Anterior cingulate cortex (tissue), 58 donors: ENCODE data around the gene AVPI1.
A peak's percentile ranks its signal among the peaks of the same experiment; 100 is the strongest.
"Not testable (repeated sequence)": the region's sequence is repeated elsewhere in the genome, so short reads cannot be mapped to it uniquely, and the experiment has no call there.

ENCODE experiments used
- DNase-seq, 58 donors: peaks; one replicate each; lab custom pipeline; 2025; lab: John Stamatoyannopoulos, UW

AVPI1 gene

DNA sequence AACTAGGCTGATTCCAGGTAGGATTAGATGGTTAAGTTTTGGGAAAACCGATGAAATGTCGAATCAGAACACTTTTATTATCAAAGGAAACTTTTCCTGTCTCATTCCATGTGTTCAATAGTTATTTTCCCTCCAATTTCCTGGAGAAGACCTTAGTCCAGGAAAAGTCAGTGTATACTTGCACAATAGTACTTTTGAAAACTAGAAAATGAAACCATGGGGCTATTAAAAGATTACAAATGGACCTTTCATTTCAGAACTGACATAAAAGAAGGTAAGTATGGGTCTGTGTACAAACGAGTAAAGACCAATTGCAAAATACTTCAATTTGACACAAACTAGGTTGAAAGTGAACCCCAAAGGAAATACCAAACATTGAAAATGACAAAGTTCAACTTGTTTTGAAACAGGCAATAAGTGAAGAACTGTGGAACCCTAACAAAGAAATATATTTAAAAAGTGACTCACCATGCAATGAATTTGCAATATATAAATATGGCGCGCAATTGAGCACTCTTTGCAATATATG lies 2.1 kb downstream of the AVPI1 start:
- no peak for DNase-seq

DNA sequence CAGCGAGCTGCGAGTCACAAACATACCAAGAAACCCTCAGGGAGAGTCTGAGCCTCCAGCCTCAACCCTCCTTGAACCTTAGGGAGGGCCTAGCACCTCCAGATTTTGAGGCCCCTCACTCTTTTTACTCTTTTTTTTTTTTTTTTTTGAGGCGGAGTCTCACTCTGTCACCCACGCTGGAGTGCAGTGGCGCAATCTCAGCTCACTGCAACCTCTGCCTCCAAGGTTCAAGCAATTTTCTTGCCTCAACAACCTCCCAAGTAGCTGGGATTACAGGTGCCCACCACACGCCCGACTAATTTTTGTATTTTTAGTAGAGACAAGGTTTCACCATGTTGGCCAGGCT lies 2.7 kb downstream of the AVPI1 start:
- not testable (repeated sequence) for DNase-seq

DNA sequence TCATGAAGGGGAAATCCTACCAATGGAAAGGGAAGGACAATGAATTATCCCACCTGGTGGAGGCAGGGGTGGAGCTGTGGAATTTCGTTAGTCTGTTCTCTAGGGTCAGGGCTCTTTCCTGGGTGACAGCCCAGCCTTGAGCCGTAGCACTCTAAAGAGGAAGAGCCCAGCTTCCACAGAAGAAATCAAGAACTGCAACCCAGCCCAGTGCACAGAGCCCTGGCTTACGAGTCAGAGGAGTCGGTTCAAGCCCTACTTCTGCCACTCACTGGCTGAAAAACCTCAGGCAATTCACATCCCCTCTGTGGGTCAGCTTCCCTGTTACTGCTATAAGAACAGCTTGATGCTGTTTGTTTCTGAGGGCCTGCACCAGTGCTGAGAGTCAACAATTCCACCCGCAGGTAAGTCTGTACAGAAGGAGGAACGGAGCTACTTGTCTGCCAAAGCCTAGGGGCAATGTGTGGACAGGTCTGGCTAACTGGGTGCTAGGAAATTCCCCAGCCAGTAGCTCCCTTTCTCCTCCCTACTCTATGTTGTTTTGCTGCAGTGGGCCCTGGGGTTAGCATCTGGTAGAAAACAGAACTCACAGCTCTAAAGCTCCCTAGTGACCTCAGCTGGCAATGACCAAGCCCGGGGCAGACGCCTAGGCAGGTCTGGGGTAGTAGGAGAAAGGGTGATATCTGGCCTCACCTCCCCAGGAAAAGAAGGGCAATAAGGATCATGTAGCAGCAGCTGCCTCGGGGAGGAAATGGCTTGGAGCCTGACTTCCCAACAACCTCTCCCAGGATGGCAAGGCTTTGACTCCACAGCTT lies 3.3 kb downstream of the AVPI1 start:
- peak in 3 of 58 donors; percentile 16 to 20 (median 17) for DNase-seq

DNA sequence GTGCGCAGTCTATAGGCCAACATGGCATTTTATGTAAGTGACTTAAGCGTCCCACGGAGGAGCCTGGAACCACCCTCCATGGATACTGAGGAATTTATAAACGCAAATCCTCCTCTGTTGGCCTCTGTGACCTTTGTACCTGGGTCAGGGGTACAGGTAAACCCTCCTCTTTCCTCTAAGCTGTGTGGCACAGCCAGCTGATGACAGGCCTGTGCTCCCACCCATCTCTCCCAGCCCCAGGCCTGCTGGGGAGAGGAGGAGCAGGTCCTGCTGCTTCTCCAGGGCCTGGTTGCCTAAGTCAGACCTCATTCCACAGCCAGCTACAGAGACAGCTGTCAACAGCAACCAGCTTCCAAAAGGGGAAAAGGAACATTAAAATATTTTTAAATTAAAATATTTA lies 5.0 kb downstream of the AVPI1 start:
- no peak for DNase-seq

DNA sequence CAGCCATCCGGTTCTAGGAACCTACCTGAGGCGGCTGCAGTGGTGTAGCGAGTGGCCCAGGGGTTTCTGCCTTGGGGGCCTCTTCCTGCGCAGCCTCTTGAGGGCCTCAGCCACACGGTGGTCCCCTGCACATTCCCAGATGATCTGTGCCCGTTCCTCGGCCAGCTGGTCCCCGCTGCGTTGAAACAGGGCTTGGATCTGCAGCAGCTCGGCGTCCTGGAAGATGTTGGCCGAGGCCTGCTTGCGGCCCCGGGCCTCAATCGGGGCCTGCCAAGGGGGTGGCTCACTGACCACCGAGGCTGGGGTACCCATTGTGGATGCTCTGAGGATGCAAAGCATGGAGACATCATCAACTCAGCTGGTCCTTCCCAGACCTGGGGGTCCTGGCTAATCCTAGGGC lies 7.4 kb downstream of the AVPI1 start:
- DNase-seq: no peak

DNA sequence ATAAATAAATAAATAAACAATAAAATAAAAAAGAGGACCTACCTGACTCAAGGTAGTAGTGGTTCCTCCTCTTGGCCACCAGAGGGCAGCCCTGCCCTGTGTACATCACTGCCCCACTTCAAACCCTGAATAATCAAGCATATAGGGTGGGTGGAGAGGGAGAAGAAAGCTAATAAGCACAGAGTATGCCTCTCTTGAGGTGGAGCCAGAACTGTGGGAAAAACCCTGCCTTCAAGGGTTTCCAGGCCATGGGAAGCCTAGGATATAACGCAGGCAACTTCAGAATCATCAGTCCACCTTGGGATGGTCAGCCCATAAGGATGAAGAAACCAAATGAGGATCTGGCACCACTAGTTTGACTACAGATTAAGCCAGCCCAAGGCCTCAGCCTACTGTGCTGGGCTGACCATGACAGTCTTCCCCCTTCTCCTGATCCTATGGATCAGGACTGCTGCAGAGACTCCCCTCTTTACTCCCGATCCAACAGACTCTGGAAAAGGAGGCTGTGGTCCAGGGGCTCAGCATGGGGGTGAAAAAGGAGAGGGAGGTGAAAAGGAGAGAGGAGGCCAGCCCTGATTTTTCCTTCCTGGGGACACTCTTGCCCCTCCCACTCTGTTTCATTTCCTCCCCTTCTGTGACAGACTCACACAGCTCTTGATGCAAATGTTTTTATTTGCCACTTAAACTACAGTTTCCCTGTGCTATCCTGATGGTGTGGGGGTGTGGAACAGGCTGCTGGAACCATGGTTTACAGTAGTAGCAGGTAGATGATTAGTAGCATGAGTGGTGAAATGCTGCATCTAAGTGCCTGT lies 10.1 kb downstream of the AVPI1 start:
- peak in 4 of 58 donors; percentile 9 to 30 (median 16) for DNase-seq

DNA sequence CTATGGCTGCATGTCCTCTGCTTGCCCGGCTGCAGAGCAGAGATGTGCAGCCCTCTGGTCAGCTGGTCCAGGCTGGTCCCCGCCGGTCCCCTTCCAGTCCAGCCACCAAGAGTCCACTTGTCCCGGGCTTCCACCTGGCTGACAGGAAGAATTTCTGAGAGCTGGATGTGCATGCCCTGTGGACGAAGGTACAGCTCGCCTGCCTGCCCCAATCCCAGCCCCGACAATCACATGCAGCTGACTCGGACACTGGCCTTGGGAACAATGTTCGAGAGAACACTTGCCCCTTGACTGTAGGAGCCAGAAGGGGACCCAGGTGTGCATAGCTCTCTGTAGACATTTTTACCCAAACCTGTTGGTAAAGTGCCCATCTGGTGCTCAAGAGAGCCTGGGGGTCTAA lies 11.8 kb downstream of the AVPI1 start:
- no peak for DNase-seq

DNA sequence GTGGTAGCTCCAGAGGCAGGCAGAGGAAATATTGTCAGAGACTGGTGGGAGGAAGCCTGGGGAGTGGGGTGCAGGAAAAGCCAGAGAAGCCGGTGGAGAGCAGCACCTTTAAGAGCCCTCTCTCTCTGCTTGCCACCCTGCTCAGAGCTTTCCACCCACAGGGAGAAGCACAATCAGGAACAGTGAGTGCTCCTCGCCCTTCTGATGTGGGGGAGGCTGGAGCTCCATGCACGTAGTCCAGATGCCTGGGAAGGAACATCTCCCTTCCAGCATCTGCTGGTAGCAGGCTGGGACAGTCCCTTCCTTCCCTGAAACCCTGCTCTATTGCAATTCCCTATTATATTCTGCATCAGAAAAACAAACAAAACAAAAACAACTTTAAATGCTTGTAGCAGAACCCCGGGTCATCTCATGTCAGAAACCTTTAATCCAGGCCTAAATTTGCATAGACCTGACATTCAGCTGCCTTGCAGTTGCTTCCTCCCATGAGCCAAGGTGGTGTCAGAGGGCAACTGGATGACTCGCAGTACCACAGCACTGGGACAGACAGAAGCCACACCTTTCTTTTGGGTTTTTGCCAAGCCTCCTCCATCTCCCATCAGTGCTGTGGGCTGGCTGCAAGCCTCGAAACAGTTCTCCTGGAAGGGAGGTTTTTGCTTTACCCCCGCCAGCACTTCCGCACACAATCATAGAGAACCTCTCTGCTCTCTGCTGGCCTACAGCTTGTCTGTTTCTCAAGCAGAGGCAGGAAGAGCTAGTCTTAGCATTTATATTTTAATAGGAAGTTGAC lies 13.1 kb downstream of the AVPI1 start:
- DNase-seq: peak in 21 of 58 donors; percentile 18 to 82 (median 43)

DNA sequence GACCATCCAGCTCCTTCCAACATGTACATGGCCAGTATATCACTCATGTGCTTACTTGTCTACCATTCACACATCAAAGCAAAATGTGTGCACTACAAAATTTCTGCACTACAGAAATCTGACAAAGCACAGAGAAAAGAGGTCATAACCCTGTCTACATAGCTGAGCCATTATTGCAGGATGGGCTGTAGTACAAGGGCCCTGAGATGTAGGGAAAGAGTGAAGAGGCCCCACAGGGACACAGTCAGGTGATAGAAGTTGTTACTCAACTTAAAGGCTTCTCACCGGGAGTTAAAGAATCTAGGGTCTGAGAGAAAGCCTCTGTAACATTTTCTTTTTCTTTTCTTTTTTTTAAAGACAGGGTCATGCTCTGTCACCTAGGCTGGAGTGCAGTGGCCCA lies 17.5 kb downstream of the AVPI1 start:
- DNase-seq: no peak

DNA sequence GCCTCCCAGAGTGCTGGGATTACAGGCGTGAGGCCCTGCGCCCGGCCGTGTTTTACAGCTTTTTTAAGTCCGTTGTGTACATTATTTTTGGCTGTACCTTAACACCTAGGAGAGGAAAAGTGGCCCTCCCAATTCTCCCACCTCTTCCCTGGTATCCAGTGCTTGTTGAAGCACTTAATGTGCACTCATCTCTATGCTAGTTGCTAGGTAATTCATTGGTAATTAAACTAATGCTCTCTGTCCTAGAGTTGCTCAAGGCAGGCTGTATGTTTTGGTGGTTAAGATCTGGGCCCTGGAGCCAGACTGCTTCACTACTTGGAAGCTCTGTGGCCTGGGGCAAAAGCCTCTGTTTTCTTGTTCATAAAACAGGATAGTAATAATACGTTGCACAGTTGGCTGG lies 19.6 kb downstream of the AVPI1 start:
- no peak for DNase-seq

DNA sequence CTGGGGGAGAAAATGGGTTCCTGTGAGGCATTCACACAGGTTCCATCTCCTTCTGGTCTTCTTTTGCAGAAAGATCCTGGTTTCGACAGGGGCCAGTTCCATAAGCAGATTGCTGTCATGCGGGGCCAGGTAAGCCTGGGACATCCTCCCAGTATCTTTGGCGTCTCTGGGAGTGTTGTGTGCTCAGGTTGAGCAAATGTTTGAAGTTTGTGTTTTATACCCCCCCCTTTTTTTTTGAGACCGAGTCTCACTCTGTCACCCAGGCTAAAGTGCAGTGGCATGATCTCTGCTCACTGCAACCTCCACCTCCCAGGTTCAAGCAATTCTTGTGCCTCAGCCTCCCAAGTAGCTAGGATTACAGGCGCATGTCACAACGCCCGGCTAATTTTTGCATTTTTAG lies 20.0 kb downstream of the AVPI1 start:
- DNase-seq: no peak

DNA sequence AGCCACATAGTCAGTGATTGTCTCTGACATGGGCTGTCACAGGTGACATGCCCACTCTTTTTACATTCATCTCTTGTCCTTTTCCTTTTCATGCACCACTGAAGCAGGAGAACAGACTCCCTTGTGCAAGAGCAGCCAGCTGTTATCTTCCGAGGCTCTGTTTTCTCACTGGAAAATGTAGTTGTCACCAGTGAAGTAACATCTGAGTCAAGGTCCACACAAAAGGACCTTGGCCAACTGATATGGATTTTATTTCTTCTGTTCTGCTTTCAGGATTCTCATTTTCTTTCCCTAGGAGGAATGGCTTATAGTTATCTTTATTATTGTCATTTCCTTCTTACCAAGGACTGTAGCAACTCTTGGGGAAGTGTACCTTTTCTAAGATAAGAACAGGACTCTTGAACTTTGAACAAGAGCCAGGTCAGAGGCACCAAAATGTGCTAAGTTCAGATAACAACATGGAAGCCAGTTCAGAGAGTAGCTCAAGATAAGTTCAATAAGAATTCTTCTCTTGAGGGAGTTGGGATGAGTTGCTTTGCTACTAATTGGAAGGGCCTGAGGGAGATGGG lies 22.7 kb downstream of the AVPI1 start:
- no peak for DNase-seq

DNA sequence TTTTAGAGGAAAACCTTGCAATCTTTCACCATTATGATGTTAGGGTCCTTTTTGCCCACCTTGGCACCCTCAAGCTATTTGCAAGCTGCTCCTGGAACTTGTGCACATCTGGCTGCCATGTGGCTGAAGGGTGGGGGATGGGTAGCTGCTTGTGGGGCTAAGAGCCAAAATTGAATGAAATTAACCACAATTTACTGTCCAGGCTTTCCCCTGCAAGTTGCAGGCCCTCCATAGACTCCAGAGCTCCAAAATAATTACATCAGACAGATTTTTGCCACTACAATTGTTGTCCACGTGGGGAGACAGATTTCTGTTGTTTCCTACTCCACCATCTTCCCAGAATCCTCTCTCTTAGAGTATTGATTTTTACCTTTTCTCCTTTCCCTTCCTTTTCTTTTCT lies 27.5 kb downstream of the AVPI1 start:
- DNase-seq: no peak

DNA sequence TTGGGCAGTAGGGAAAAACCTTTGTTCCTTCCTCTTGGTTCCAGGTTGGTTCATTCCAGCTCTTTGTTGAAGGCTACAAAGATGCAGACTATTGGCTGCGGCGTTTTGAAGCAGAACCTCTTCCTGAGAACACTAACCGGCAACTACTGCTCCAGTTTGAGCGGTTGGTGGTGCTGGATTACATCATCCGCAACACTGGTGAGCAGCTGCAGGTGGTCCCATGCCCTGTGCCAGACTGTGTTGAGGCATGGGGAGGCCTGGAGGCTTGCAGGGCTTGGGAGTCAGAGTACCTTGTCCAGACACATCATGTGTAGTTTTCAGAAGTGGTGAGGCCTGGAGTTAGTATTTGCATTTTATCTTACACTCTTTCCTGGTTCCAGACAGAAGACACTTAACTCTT lies 30.3 kb downstream of the AVPI1 start:
- DNase-seq: no peak

DNA sequence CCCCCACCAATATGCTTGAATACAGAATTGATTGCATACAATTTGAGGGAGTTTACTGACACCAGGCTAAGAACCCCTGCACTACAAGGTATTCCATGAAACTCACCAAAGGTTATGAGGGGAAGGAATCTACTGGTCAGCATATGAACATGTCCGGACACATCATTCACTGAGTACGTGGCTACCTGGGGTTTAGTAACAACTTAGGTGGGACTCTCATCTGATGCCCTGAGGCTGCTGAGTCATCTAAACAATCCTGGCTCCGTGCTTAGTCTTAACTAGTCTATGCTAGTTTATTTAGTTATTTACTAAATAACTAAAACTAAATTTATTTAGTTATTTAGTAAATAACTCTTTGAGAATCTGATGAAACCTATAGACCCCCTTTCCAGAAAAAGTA lies 35.3 kb downstream of the AVPI1 start:
- no peak for DNase-seq

DNA sequence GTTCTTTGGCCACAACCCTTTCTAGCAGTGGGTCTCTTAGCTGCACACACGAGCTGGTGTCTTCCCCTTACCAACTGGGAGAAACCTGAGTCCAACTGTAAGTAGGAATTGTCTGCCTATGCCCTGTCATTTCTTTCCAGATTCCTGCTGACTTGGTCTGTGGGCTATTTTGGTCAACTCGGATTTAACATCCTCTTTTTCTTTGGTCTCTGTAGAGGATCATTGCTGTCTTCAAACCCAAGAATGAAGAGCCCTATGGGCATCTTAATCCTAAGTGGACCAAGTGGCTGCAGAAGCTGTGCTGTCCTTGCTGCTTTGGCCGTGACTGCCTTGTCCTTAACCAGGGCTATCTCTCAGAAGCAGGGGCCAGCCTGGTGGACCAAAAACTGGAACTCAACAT lies 36.3 kb downstream of the AVPI1 start:
- no peak for DNase-seq

DNA sequence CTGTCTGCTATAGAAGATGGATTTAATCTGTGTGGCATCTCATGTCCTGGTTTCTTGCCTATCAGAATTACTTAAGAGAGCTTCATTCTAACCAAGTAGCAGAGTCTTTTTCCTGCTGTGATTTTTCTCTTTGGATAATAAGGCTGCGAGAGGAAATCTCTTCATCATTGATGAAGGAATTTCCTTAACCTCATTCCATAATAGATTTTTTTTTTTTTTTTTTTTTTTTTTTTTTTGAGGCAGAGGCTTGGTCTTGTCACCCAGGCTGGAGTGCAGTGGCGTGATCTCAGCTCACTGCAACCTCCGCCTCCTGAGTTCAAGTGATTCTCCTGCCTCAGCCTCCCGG lies 37.7 kb downstream of the AVPI1 start:
- not testable (repeated sequence) for DNase-seq

DNA sequence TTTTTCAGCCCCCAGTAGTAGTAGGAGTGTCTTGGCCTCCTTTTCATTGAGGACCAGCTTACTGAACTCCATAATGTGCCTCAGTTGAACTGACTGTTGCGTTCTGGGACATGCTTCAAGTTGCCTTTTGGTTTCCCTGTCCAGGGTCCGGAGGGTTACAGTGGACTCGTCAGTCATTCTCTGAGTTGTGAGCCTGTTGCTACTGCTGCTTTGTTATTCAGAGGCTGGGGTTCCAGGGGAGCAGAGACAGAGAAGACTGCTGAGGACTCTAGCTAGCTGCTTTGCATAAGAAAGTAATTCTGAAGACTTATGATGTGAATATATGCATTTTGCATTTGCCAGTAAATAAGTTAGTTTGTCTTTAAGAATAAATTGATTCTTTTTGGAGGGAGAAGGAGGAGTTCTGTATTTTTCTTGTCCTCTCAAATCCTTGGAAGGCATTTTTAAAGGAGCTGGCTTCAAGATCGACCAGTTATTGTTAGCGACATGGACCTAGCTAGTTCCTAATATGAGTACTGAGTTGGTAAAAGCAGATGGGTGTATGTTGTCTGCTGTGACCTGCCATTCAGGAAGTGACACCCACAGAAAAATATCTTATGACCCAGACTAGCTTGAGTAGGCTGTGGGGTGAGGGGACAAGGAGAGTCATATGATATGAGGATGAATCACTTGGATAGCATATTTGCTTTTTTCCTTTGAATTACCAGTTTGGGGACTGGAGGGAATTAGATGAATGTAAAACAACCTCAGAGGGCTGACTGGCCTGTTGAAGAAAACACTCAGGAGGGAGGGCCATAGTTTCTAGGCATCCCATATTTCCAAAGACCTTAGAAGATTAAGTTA lies 38.3 kb downstream of the AVPI1 start:
- DNase-seq: peak in 1 of 58 donors; percentile 4

DNA sequence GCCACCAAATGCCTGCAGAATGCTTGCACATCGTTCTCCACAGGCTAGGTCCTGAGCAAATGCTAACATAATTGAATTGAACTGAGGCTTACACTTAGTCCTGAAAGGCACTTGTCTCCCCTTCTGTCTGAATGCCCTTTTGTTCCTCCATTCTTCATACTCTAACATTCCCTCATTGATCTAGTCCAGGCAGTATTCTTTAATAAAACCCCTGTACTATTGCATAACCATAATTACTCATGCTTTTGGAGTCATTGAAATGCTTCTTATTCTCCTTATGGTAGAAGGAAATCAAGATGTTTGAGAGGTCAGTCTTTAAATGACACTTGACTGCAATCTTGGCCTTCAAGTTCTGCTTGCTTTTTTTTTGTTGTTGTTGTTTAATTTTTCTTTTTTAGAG lies 39.5 kb downstream of the AVPI1 start:
- DNase-seq: no peak

DNA sequence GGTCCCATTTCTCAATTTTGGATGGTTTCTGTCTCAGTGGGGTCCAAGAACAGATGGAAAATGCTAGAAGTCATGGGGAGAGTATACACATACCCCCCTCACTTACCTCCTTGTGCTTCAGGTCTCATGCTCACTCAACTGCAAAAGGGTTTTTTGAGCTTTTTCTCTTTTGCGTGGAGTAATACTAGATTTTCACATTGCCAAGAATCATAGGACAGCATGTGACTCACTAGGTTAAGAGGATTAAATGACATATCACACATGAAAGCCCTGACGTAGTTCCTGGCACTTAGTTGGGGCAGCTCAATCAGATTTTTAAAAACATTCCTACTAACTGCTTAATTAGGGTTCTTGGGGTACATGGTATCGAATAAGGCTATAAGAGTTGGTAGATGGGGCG lies 42.1 kb downstream of the AVPI1 start:
- no peak for DNase-seq
